Kidney (tissue), 14 donors: ENCODE data around the gene NSUN4. TPM values are rescaled to one million over a fixed set of nuclear protein-coding genes. Genes with fewer than 3 reads are reported as not detected.

Experiments
- DNase-seq, 5 donors: peaks; one replicate each; pipeline ENCODE4 v3.0.0-alpha.2; 2013 to 2020
- FAIRE-seq: peaks from 2 replicates; lab custom pipeline; 2012; peaks lifted over from hg19 to GRCh38; lab: Jason Lieb, UNC
- H3K27ac ChIP-seq, 2 donors: one replicate each; pipeline ENCODE4 v1.7.0; 2013; ENCODE audit warnings: low read depth in 2 of 2, low read length in 2 of 2, inconsistent platforms in 1 of 2
- H3K27me3 ChIP-seq: one replicate; pipeline ENCODE4 v1.7.1; 2013; ENCODE audit warnings: low read length, inconsistent platforms; ENCODE audit not compliant: control insufficient read depth, insufficient read depth
- H3K36me3 ChIP-seq, 3 donors: one replicate each; pipeline versions ENCODE4 v1.7.0 to v1.7.1; 2013; ENCODE audit warnings: low read length in 3 of 3, control low read depth in 1 of 3, inconsistent platforms in 1 of 3; ENCODE audit not compliant: insufficient read depth in 3 of 3, control insufficient read depth in 2 of 3
- H3K4me1 ChIP-seq, 3 donors: one replicate each; pipeline versions ENCODE4 v1.7.0 to v1.7.1; 2013; ENCODE audit warnings: low read length in 3 of 3, inconsistent platforms in 1 of 3, low read depth in 1 of 3; ENCODE audit not compliant: control insufficient read depth in 2 of 3, insufficient read depth in 2 of 3
- H3K4me3 ChIP-seq, 3 donors: one replicate each; pipeline versions ENCODE4 v1.7.0 to v1.8.1; 2013; ENCODE audit warnings: low read length in 3 of 3, control low read depth in 1 of 3, inconsistent platforms in 1 of 3
- H3K9ac ChIP-seq, 3 donors: one replicate each; pipeline versions ENCODE4 v1.7.0 to v1.7.1; 2013; ENCODE audit warnings: low read length in 3 of 3, control low read depth in 1 of 3, inconsistent platforms in 1 of 3
- H3K9me3 ChIP-seq, 3 donors: one replicate each; pipeline versions ENCODE4 v1.7.0 to v1.7.1; 2013; ENCODE audit warnings: low read length in 3 of 3, control low read depth in 1 of 3, inconsistent platforms in 1 of 3; ENCODE audit not compliant: control insufficient read depth in 2 of 3, insufficient read depth in 1 of 3
- intact Hi-C: fragments of 100-400 bp; cut with DNase I; formaldehyde crosslinking; loops from one replicate; pipeline ENCODE4 v1.11.1; 2022
- polyA plus RNA-seq: library from polyadenylated mRNA; stranded (reverse); fragments of 350-450 nt; fragmentation: Illumina TruSeq; extraction: RNeasy Lipid Tissue Mini Kit (QIAGEN cat#74804); gene quantifications from one replicate; pipeline ENCODE4 v1.2.3, GENCODE V29; 2014; ENCODE audit warnings: low read depth, low replicate concordance; ENCODE audit not compliant: insufficient read depth
- total RNA-seq: library from RNA; stranded (reverse); fragmentation: NEBNext Ultra II Directional; extraction: Animal tissue kit (Norgen Biotek cat#: 25700); gene quantifications from one replicate; pipeline ENCODE4 v1.2.1, GENCODE V29; 2021
- TF ChIP-seq, protein P1 (sequence below): IDR thresholded peaks from 3 replicates; pipeline ENCODE4 v1.5.1; 2012; ENCODE audit warnings: mild to moderate bottlenecking, moderate library complexity, borderline replicate concordance; ENCODE audit not compliant: insufficient read depth; ENCODE audit errors: extremely low read depth
- donor health status: control.
- donor health status: control.
- donor health status: control.
- donor health status: control.
- donor health status: control.
- donor health status: DM: yes; HTN: yes; CAD: no.
- donor health status: Normal renal cell carcinoma (clear cell type).

Gene NSUN4
- total and polyA plus RNA-seq, 2 donors from 2014 or later = 12.4 to 32.2 TPM

DNA sequence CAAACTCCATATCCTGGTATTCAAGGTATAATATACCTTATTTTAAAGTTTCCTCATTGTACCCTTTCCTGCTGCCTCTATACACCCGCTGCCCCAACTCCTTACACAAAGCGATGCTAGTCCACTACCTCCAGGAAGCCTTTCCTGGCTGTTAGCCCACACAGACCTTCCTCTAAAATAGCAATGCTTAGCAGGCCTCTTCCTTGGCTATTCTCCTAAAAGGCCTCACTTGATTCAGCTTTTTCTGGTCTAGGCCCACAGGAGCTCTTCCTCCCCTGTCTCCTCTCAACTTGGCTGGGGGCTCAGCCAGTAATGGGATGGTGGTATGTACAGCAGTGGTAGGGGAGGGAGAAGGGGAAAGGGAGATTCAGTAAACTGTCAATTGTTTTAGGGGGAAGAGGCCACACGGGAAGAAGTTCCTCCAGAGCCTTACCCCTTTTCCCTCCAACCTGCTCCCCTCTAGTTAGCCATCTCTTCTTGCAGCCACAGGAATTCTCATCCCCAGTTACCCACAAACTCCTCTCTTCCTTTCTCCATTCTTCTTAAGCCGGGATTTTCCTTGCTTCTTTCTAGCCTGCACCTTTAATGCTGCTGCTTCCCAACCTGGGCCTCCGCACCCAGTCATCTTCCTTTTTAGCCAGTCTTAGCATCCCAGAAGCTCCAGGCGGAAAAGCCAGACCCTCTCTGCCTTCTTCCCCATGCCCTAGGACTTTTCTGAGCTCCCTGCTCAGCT is 39.8 kb upstream of the NSUN4 start:
- H3K9me3 ChIP-seq = no peaks in the 10 kb centered on the region
- FAIRE-seq (no peak), DNase-seq (peak in 1 of 5 donors; percentile 32)
- H3K9ac ChIP-seq = peak overlapping the region; percentile 44 to 97 (median 90)
- H3K4me3 ChIP-seq = peak overlapping the region; percentile 36 to 88 (median 88)
- TF ChIP-seq, protein P1, sequence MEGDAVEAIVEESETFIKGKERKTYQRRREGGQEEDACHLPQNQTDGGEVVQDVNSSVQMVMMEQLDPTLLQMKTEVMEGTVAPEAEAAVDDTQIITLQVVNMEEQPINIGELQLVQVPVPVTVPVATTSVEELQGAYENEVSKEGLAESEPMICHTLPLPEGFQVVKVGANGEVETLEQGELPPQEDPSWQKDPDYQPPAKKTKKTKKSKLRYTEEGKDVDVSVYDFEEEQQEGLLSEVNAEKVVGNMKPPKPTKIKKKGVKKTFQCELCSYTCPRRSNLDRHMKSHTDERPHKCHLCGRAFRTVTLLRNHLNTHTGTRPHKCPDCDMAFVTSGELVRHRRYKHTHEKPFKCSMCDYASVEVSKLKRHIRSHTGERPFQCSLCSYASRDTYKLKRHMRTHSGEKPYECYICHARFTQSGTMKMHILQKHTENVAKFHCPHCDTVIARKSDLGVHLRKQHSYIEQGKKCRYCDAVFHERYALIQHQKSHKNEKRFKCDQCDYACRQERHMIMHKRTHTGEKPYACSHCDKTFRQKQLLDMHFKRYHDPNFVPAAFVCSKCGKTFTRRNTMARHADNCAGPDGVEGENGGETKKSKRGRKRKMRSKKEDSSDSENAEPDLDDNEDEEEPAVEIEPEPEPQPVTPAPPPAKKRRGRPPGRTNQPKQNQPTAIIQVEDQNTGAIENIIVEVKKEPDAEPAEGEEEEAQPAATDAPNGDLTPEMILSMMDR = no peak
- H3K4me1 ChIP-seq = peaks cover 0 to 17% (median 9%) of the 10 kb centered on the region in 3 donors
- peak overlapping the region; percentile 96 to 98 for H3K27ac ChIP-seq
- H3K27me3 ChIP-seq = no peaks in the 10 kb centered on the region
- peaks cover 9 to 17% (median 15%) of the 10 kb centered on the region in 3 donors for H3K36me3 ChIP-seq
- intact Hi-C loops = no loop called here

DNA sequence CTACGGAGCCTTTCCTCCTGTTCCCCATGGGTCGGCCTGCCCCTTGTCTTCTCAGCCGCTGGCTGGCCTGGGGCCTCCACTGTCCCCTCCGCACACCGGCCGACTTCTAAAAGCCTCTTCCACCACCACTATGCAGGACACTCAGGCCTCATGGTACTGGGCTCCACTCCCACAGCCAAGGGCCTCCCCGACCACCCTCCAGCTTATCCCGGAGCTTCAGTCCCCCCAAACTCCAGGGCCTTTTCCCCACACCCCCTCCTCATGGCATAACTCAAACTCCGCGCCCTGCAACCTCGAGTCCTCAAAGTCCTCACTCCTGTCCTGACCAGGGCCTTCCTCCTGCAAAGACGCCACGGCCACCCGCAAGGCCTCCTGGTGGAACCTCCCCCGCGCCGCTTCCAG is 39.2 kb upstream of the NSUN4 start:
- intact Hi-C loops = no loop called here

DNA sequence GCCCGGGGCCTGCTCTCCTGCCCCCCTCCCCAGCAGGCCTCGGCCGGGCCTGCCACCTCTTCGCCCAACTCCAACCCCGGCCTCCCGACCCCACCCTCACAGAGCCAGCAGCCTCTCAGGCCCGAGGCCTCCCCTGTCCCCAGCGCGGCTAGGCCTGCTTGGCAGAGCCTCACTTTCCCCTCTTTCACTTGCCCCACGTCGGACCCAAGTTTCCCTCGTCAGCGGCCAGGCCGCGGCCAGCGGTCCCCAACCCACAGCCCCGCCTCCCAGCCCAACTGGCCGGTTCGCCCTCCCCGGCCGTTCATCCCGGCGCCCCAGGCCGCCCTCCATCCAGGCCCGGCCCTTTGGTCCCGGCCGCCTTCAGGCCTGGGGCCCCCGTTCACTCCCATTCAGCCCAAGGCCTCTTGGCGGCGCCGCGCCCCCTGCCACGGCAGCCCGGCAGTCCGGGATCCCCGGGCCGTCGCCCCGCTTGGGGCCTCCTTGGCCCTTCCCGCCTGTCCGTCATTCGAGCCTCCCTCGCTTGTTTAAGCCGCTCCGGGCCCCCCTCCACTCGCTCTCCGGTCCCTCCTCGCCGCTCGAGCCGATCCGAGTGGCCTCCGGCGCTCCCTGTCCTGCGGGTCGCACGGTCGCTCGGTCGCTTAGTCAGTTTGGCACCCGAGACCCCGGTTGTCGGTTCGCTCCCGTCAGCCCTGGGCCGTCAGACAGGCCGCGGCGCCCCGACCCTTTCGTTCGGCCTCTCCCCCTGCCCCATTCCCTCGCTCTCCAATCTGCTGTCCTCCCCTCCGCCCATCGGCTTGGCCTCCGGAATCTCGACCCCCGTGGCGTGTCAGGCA is 38.6 kb upstream of the NSUN4 start:
- Histone ChIP-seq H3K27me3 (no peaks in the 10 kb centered on the region), H3K9me3 (no peaks in the 10 kb centered on the region), H3K36me3 (peaks cover 7 to 9% (median 8%) of the 10 kb centered on the region in 3 donors), H3K4me1 (peaks cover 0 to 20% (median 9%) of the 10 kb centered on the region in 3 donors), H3K27ac (peak overlapping the region; percentile 96 to 98), H3K4me3 (peak overlapping the region; percentile 69 to 88 (median 88)), H3K9ac (peak overlapping the region in 2 of 3 donors; percentile 90 to 97)
- DNase-seq (peak; percentile 67 to 88 (median 80)), FAIRE-seq (no peak)
- intact Hi-C loops = no loop called here
- TF ChIP-seq, protein P1 = peak; percentile 9

More for the DNA sequence above, 39.2 kb upstream of the NSUN4 start:
- FAIRE-seq (no peak), DNase-seq (peak in 2 of 5 donors; percentile 13 to 50)
- peak overlapping the region; percentile 36 to 88 (median 88) for H3K4me3 ChIP-seq
- H3K27ac ChIP-seq = peak overlapping the region; percentile 96 to 98
- H3K36me3 ChIP-seq = peaks cover 9 to 15% (median 13%) of the 10 kb centered on the region in 3 donors
- TF ChIP-seq, protein P1 = no peak
- peaks cover 0 to 17% (median 9%) of the 10 kb centered on the region in 3 donors for H3K4me1 ChIP-seq
- no peaks in the 10 kb centered on the region for H3K27me3 ChIP-seq
- peak overlapping the region; percentile 44 to 97 (median 90) for H3K9ac ChIP-seq
- H3K9me3 ChIP-seq = no peaks in the 10 kb centered on the region
